ENCODE data around the gene EEF2K. TPM values are rescaled to one million over a fixed set of nuclear protein-coding genes. Genes with fewer than 3 reads are reported as not detected.

EEF2K gene
- total and polyA plus RNA-seq, 2 donors (not counting 1 experiment from before 2014, with no cell fraction given) = 11.8 to 28.7 TPM

- ATAC-seq (ENCODE audit: low read depth) (no peak), DNase-seq (no peak)
- no peaks in the 10 kb centered on the region for H3K27me3 ChIP-seq (replicated peaks in 1 of 4; ENCODE audit: control extremely low read depth in 1 of 4, control insufficient read depth in 3 of 4, insufficient read depth in 4 of 4, low read length in 3 of 4)
- peaks cover 0 to 3% (median 0%) of the 10 kb centered on the region in 3 donors for H3K9me3 ChIP-seq (ENCODE audit: control extremely low read depth in 1 of 3, control insufficient read depth in 2 of 3, insufficient read depth in 1 of 3, low read length in 2 of 3)
- no peak overlapping the region for H3K4me2 ChIP-seq (replicated peaks; ENCODE audit: low read depth, low read length, poor library complexity, severe bottlenecking)
- H3K79me2 ChIP-seq (ENCODE audit: control insufficient read depth, insufficient read depth, low read length) = peaks cover 13% of the 10 kb centered on the region
- no peaks in the 10 kb centered on the region for H3K27me3 Mint-ChIP-seq
- H3K4me3 ChIP-seq (ENCODE audit: control extremely low read depth in 1 of 5, extremely low read depth in 1 of 5, insufficient read depth in 1 of 5, low read depth in 2 of 5, low read length in 4 of 5) = no peak overlapping the region
- H3K9me3 Mint-ChIP-seq (ENCODE audit: insufficient read depth) = no peaks in the 10 kb centered on the region
- H4K20me1 ChIP-seq (ENCODE audit: control insufficient read depth, insufficient read depth, low read length, poor library complexity, severe bottlenecking) = no peaks in the 10 kb centered on the region
- TF ChIP-seq CTCF (IDR thresholded peaks at IDR 0.05) (no peak), EZH2 (IDR thresholded peaks at IDR 0.05; ENCODE audit: borderline replicate concordance, insufficient read depth, low read depth, low read length, poor library complexity, severe bottlenecking) (no peak)
- H2AFZ ChIP-seq (ENCODE audit: insufficient read depth, low read depth, low read length, poor library complexity, severe bottlenecking) = no peak overlapping the region
- peaks cover 0 to 7% of the 10 kb centered on the region in 2 experiments for H3K36me3 ChIP-seq (replicated peaks in 1 of 2; ENCODE audit: control extremely low read depth in 1 of 2, control insufficient read depth in 1 of 2, extremely low read depth in 1 of 2, insufficient read depth in 2 of 2, low read length in 1 of 2)
- H3K4me1 ChIP-seq (ENCODE audit: control insufficient read depth in 2 of 2, insufficient read depth in 2 of 2, low read length in 2 of 2) = peaks cover 12 to 27% of the 10 kb centered on the region in 2 donors
- H3K27ac ChIP-seq (ENCODE audit: low read length in 2 of 2) = no peak overlapping the region
- H3K4me3 Mint-ChIP-seq = no peak overlapping the region
- CTCF ChIA-PET = interaction anchor here (0.6 kb wide), 1 partner anchor 15 kb away, joined by 3 read pairs; no protein-coding TSS in a partner anchor
- 98% methylated on average over 14 of the region's 14 CpGs for WGBS (ENCODE audit: insufficient coverage)
- peak overlapping the region; percentile 37 for H3K27ac Mint-ChIP-seq
- POLR2A ChIA-PET = no interaction called here
- H3K9ac ChIP-seq (ENCODE audit: low read length) = no peak overlapping the region
- peaks cover 23% of the 10 kb centered on the region for H3K4me1 Mint-ChIP-seq
- intact Hi-C loops (cut with micrococcal nuclease) = no loop called here
These were observed 33.2 kb downstream of the EEF2K start for GRCh38 chr16:22239131-22239805.
